ENCODE results near the gene L1CAM. TPM values are rescaled to one million over a fixed set of nuclear protein-coding genes. Genes with fewer than 3 reads are reported as not detected.

L1CAM gene, protein sequence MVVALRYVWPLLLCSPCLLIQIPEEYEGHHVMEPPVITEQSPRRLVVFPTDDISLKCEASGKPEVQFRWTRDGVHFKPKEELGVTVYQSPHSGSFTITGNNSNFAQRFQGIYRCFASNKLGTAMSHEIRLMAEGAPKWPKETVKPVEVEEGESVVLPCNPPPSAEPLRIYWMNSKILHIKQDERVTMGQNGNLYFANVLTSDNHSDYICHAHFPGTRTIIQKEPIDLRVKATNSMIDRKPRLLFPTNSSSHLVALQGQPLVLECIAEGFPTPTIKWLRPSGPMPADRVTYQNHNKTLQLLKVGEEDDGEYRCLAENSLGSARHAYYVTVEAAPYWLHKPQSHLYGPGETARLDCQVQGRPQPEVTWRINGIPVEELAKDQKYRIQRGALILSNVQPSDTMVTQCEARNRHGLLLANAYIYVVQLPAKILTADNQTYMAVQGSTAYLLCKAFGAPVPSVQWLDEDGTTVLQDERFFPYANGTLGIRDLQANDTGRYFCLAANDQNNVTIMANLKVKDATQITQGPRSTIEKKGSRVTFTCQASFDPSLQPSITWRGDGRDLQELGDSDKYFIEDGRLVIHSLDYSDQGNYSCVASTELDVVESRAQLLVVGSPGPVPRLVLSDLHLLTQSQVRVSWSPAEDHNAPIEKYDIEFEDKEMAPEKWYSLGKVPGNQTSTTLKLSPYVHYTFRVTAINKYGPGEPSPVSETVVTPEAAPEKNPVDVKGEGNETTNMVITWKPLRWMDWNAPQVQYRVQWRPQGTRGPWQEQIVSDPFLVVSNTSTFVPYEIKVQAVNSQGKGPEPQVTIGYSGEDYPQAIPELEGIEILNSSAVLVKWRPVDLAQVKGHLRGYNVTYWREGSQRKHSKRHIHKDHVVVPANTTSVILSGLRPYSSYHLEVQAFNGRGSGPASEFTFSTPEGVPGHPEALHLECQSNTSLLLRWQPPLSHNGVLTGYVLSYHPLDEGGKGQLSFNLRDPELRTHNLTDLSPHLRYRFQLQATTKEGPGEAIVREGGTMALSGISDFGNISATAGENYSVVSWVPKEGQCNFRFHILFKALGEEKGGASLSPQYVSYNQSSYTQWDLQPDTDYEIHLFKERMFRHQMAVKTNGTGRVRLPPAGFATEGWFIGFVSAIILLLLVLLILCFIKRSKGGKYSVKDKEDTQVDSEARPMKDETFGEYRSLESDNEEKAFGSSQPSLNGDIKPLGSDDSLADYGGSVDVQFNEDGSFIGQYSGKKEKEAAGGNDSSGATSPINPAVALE
- total RNA-seq: 1 to 10 TPM; 3.6 to 4.9 TPM

DNA sequence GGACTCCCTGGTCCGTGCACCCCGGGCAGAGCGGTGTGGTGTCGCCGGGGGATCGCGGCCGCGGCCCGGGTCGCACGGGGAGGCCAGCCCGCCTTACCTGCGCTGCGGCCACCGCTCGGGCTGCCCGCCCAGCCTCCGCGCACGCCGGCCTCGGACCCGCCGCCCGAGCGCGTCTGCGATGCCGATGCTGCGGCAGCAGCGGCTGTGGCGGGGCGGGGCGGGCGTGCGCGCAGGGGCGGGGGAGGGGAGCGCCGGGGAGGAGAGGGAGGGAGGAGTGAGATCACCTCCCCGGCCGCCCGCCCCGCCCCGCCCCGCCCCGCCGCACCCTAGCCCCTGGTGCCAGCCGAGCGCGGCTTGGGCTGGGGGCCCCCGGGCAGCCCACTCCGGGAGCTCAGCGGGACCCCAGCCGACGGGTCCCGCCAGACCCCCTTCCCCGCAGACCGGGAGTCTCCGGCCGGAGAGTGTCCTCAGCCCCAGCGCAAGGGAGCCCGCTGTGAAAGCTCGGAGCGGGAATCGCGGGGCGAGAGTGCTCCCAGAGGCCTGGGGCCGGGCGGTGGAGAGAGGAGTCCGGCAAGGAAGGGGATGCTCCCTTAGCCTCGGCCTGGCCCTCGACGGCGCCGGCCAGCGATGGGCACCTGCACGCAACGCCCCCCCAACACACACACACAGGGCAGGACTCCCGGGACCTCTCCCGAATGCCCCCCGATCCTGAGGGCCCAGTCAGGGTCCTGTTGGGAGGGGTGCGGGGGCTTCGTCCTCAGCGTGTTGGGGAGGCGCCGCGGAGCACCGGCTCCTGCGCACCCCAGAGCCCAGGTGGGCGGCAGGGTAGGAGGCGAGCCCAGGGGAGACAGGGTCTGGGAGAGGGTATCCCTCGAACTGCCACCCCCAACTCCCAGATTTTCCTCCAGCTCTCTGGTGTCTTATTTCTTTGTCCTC is at the start of gene L1CAM:
Gene L1CAM (minus strand): TSS at position 206 of the 936 bp plus-strand sequence. CDS start 10,337 bp downstream, outside the sequence.
- H3K27me3 Mint-ChIP-seq: peaks cover 42% of the 10 kb centered on the region
- no peak for DNase-seq
- H3K4me3 Mint-ChIP-seq: peak within 1 kb of the TSS; percentile 41
- peaks cover 2% of the 10 kb centered on the region for H3K4me1 Mint-ChIP-seq
- H3K36me3 Mint-ChIP-seq: no peaks in the 10 kb centered on the region
- H3K9me3 Mint-ChIP-seq (ENCODE audit: low read depth): no peaks in the 10 kb centered on the region
- ATAC-seq: peak; percentile 49
- CTCF ChIA-PET: interaction anchor here (0.7 kb wide), 1 partner anchor 122 kb away, joined by 3 read pairs; the partner anchor contains the start of gene PLXNB3
- H3K27ac Mint-ChIP-seq: no peak within 1 kb of the TSS

DNA sequence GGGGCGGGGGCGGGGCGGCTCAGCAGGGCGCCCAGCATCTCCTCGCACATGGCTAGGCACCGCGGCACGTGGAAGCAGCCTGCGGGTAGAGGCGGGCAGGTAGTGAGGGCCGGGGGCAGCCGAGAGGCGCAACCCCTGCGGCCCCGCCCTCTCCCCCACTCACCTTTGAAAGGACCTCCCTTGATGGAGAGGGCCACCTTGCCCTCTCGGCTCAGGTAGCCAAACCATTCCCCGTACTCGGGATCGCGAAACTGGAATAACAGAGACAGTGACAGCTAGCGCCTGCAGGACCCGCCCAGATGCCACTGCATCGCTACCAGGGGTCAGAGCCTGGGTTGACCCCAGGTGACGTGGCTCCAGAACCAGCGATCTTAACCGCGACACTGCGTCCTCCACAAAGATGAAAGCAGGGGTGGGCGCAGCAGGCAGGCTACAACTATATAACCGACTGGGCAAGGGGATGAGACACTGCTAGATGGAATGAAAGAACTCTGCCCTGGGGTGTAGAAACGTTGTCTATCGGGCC is 49.4 kb upstream of the L1CAM start:
- Mint-ChIP-seq H3K27me3 (no peaks in the 10 kb centered on the region), H3K4me3 (peak overlapping the region; percentile 65), H3K4me1 (peaks cover 31% of the 10 kb centered on the region), H3K9me3 (ENCODE audit: low read depth) (no peaks in the 10 kb centered on the region), H3K36me3 (peaks cover 7% of the 10 kb centered on the region), H3K27ac (peak overlapping the region; percentile 40)
- CTCF ChIA-PET: interaction anchor here (2.2 to 9.8 kb wide), 3 partner anchors 11 to 13 kb away, joined by 5 to 71 read pairs (median 18); partner anchors contain the start of gene RENBP
- ATAC-seq (no peak), DNase-seq (no peak)

DNA sequence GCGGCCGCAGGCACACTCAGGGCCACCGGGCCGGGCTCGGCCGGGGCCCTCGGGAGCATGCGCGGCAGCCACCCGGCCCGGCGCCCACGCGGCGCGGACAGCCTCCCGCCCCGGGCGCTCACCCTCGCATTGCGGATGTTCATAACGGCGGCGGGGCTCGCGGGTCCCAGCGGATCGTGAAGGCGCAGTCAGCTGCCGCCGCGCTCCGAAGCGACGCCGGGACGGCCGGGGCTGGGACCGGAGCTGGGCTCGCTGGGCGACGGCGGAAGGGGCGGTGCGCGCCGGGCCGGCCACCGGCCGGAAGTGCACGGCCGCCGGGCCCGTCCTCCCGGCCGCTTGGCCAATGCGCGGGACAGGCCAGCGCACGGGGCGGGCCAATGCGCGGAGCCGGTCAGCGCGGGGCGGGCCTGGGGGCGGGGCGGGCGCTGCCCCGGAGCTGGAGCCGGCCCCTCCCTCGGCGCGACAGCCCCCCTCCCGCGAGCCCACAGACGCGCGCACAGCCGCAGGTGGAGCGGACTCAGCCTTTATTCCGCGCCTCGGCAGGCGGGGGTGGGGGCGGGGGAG is 48.9 kb upstream of the L1CAM start, which contains the start of gene NAA10:
Gene NAA10 (minus strand): TSS at position 276 of the 564 bp plus-strand sequence. CDS start 133 bp downstream, at position 143.
- H3K27ac Mint-ChIP-seq: peak within 1 kb of the TSS; percentile 77
- peaks cover 7% of the 10 kb centered on the region for H3K36me3 Mint-ChIP-seq
- DNase-seq (peak; percentile 69), ATAC-seq (peak; percentile 96)
- peaks cover 34% of the 10 kb centered on the region for H3K4me1 Mint-ChIP-seq
- H3K4me3 Mint-ChIP-seq: peak within 1 kb of the TSS; percentile 84
- H3K9me3 Mint-ChIP-seq (ENCODE audit: low read depth): no peaks in the 10 kb centered on the region
- CTCF ChIA-PET: interaction anchor here (2.2 to 9.8 kb wide), 3 partner anchors 11 to 13 kb away, joined by 5 to 71 read pairs (median 18); partner anchors contain the start of gene RENBP
- H3K27me3 Mint-ChIP-seq: no peaks in the 10 kb centered on the region

DNA sequence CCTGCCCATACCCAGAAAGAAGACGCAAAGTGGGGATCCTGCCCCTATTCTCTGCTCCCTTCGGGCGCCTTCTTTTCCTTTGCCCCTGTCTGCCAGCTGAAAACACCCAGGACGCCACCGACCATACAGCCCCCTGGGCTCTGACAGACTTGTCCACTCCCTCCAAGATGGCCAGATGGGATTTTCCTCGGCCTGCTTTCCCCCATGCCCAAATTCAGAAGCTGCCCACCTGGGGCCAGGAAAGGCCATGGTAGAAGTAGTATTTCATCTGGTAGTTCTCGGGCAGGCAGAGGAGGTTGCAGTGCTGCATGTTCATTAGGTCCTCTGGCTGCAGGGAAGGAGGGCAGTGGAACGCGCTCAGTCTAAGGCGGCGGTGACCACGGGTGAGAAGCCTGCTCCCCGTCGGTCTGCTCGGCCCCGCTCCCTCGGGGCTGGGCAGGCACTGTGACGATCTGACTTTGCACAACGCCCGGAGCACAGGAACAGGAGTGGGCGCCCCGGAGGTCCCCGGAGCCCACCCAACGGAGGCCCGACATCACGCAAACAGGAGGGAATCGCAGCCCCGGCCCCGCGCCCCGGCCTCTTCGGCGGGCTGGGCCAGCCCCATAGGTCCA is 48.3 kb upstream of the L1CAM start:
- Mint-ChIP-seq H3K4me1 (peaks cover 36% of the 10 kb centered on the region), H3K9me3 (ENCODE audit: low read depth) (no peaks in the 10 kb centered on the region), H3K4me3 (peak overlapping the region; percentile 84), H3K27ac (peak overlapping the region; percentile 77), H3K27me3 (no peaks in the 10 kb centered on the region), H3K36me3 (peaks cover 7% of the 10 kb centered on the region)
- CTCF ChIA-PET: interaction anchor here (2.2 to 9.8 kb wide), 3 partner anchors 10 to 13 kb away, joined by 5 to 71 read pairs (median 18); partner anchors contain the start of gene RENBP
- peak; percentile 16 for ATAC-seq
- no peak for DNase-seq

DNA sequence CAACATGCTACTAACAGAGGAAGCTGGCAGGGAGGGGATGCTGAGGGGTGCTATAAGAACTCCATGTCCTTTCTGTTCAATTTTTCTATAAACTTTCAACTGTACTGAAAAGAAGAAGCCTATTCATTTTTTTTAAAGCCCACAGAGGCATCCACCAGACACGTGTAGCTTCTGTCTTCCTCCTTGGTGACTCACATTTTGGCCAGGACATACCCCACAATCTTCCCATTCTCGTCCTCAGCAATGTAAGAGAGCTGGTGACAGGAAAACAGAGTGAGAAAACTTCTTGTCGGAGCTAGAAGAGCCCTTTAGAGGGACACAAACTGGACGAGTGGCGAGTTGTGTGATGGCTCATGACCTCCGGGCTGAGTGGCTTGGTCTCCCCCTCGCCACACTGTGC is 47.8 kb upstream of the L1CAM start:
- peak overlapping the region; percentile 84 for H3K4me3 Mint-ChIP-seq
- H3K27ac Mint-ChIP-seq: peak overlapping the region; percentile 77
- CTCF ChIA-PET: interaction anchor here (0.9 to 9.8 kb wide), 4 partner anchors 10 to 19 kb away, joined by 3 to 71 read pairs (median 12); partner anchors contain the start of gene RENBP

DNA sequence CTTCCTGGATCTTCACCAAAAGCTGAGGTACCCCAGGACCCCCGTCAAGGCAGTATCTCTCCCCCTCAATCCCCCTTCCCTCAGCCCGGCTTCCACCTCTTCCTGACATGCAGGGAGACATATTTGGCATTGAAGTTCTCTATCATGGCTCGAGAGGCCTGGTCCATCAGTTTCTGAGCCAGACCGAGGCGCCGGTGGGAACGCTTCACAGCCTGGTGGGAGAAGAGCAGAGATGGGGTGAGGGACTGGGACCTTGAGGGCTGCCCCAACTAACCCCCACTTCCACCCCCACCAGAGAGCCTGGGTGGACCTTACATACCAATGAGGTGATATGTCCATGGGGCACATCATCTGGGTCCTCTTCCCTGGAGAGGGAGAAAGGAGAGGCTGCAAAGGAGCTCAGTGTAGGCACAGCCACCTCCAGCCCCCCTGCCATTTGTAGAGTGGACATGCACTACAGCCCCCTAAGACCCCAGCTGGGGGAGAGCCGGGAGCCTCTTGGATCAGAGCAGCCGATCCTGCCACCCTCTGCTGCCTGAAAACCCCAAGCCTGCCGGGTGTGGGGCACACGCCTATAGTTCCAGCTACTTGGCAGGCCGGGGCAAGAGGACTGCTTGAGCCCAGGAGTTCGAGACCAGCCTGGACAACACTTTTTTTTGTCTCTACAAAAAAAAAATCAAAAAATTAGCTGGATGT is 46.4 kb upstream of the L1CAM start:
- DNase-seq (no peak), ATAC-seq (no peak)
- no peaks in the 10 kb centered on the region for H3K9me3 Mint-ChIP-seq (ENCODE audit: low read depth)
- H3K4me1 Mint-ChIP-seq: peaks cover 37% of the 10 kb centered on the region
- CTCF ChIA-PET: interaction anchor here (9.8 kb wide), 1 partner anchor 15 kb away, joined by 71 read pairs; the partner anchor contains the start of gene RENBP
- peaks cover 12% of the 10 kb centered on the region for H3K36me3 Mint-ChIP-seq
- no peaks in the 10 kb centered on the region for H3K27me3 Mint-ChIP-seq
- H3K27ac Mint-ChIP-seq: no peak overlapping the region
- H3K4me3 Mint-ChIP-seq: no peak overlapping the region

More for the DNA sequence above, 47.8 kb upstream of the L1CAM start:
- peaks cover 40% of the 10 kb centered on the region for H3K4me1 Mint-ChIP-seq
- ATAC-seq (no peak), DNase-seq (no peak)
- H3K36me3 Mint-ChIP-seq: peaks cover 10% of the 10 kb centered on the region
- no peaks in the 10 kb centered on the region for H3K9me3 Mint-ChIP-seq (ENCODE audit: low read depth)
- H3K27me3 Mint-ChIP-seq: no peaks in the 10 kb centered on the region

DNA sequence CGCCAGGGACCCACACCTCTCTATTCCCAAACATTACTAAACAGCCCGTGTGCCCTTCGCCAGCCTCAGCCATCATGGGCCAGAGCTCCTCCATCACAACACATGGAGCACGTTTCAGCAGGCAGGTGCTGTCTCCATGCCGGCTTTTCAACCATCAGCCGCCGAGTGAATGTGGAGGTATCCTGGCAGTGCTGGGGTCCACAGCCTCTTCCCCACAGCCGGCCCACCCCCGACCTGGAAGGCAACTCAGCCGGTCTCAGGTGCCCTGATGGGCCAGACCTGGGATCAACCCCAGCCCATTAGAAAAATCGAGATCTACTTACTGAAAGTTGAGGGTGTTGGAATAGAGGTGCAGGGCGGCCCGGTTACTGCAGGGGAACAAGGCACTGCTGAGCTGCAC is 45.8 kb upstream of the L1CAM start:
- DNase-seq (no peak), ATAC-seq (no peak)
- no peaks in the 10 kb centered on the region for H3K9me3 Mint-ChIP-seq (ENCODE audit: low read depth)
- CTCF ChIA-PET: interaction anchor here (9.8 kb wide), 1 partner anchor 16 kb away, joined by 71 read pairs; the partner anchor contains the start of gene RENBP
- H3K4me1 Mint-ChIP-seq: peaks cover 39% of the 10 kb centered on the region
- H3K27me3 Mint-ChIP-seq: no peaks in the 10 kb centered on the region
- no peak overlapping the region for H3K27ac Mint-ChIP-seq
- no peak overlapping the region for H3K4me3 Mint-ChIP-seq
- peaks cover 12% of the 10 kb centered on the region for H3K36me3 Mint-ChIP-seq

DNA sequence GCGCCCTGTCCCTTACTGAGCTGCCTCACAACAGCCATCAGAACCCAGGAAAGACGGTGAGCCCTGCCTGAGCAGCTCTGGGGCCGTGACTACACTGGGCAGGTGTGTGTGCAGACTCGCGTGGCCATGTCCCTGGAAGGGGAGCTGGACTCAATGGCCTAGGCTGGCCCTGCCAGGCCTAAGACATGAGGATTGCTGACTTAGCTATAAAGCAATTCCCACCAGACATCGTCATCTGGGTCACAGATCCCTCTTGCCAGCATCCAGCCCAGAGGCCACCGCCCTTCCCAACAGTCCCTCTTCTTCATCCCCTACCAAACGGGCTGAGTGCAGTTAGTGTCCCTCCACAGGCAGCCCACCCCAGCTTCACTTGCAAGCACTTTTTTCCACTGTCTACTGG is 45.2 kb upstream of the L1CAM start:
- no peak for ATAC-seq
- CTCF ChIA-PET: interaction anchor here (9.8 kb wide), 1 partner anchor 16 kb away, joined by 71 read pairs; the partner anchor contains the start of gene RENBP
- peaks cover 12% of the 10 kb centered on the region for H3K36me3 Mint-ChIP-seq
- H3K27me3 Mint-ChIP-seq: no peaks in the 10 kb centered on the region
- no peaks in the 10 kb centered on the region for H3K9me3 Mint-ChIP-seq (ENCODE audit: low read depth)
- H3K4me3 Mint-ChIP-seq: no peak overlapping the region
- H3K27ac Mint-ChIP-seq: no peak overlapping the region
- H3K4me1 Mint-ChIP-seq: peaks cover 37% of the 10 kb centered on the region
- no peak for DNase-seq

DNA sequence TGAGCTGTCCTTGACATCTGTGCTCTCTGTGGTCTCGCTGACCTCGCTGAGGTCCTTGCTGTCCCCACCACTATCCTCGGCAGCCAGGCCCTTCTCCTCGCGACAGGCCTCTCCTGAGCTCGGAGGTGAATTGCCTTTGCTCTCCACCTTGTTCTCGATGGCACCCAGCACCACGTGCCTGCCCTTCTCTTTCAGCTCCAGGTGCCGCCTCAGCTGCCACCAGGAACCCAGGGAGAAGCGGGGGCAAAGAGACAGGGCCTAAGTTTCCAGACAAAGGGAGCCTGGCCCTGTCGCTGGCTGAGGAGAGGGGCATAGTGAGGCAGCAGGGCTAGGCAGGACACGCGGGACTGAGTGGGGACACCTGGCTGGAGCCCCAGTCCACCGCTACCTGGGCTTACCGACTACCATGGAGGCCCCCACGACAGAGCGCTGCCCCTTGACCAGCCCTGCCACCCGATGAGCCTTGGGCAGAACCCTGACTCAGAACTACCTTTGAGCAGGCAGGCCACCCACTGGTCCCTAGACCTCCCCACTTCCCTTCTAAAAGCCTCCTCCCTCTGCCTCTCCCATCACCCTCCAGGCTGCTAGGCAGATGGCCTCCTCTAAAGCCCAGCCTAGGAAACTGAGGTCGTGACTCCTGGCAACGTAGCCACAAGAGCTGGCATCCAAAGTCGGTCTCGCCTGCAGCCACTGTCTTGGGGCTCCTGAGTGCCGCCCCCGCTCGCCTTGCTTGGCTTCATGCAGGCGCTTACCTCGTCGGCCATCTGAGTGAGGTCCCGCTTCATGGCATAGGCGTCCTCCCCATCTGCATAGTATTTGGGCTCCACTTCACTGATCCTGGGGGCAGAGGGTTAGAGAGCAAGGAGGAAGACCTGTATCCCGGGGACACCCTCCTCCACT is 44.3 kb upstream of the L1CAM start:
- no peak overlapping the region for H3K27ac Mint-ChIP-seq
- H3K9me3 Mint-ChIP-seq (ENCODE audit: low read depth): no peaks in the 10 kb centered on the region
- no peak for DNase-seq
- H3K4me3 Mint-ChIP-seq: no peak overlapping the region
- peaks cover 14% of the 10 kb centered on the region for H3K36me3 Mint-ChIP-seq
- peaks cover 33% of the 10 kb centered on the region for H3K4me1 Mint-ChIP-seq
- CTCF ChIA-PET: interaction anchor here (9.8 to 10.2 kb wide), 2 partner anchors 17 to 18 kb away, joined by 71 to 190 read pairs; partner anchors contain the start of gene RENBP
- no peaks in the 10 kb centered on the region for H3K27me3 Mint-ChIP-seq
- ATAC-seq: no peak

DNA sequence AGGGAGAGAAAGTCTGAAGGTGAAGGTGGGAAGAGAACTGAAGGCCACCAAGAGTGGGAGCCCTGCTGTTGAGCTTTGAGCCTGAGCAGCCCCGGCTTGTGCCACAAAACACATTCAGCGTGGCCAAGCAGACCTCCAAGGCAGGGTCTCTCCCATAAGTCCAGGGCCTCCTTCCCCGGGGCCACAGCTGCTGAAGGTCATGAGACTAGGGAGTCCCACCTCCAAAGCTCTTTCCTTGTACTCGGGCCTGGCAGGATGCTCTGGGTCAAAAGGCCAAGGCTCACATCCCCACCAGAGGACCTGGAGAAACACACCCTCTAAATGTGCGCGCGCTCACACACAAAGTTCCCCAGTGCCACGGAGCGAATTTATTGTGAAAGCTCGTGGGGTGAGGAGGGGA is 43.6 kb upstream of the L1CAM start:
- CTCF ChIA-PET: interaction anchor here (10.2 kb wide), 1 partner anchor 19 kb away, joined by 190 read pairs; the partner anchor contains the start of gene RENBP
- no peaks in the 10 kb centered on the region for H3K9me3 Mint-ChIP-seq (ENCODE audit: low read depth)
- peaks cover 33% of the 10 kb centered on the region for H3K4me1 Mint-ChIP-seq
- peak overlapping the region; percentile 76 for H3K27ac Mint-ChIP-seq
- H3K4me3 Mint-ChIP-seq: peak overlapping the region; percentile 84
- H3K27me3 Mint-ChIP-seq: no peaks in the 10 kb centered on the region
- H3K36me3 Mint-ChIP-seq: peaks cover 20% of the 10 kb centered on the region
- DNase-seq (no peak), ATAC-seq (no peak)
